Measurements from ENCODE around the gene CLDN5.

Gene CLDN5

GRCh38 chr22:19515654-19516377 lies 8.4 kb downstream of the CLDN5 start:
- no peak for TF ChIP-seq CTCF (IDR thresholded peaks at IDR 0.05; ENCODE audit: control extremely low read depth, extremely low read depth, low read depth, missing control alignments)
- POLR2A ChIA-PET, result no interaction called here
- CTCF ChIA-PET, result interaction anchor here (0.9 kb wide), 1 partner anchor 22 kb away, joined by 3 read pairs; no protein-coding TSS in a partner anchor
- DNase-seq (ENCODE audit: extremely low spot score), result no peak

DNA sequence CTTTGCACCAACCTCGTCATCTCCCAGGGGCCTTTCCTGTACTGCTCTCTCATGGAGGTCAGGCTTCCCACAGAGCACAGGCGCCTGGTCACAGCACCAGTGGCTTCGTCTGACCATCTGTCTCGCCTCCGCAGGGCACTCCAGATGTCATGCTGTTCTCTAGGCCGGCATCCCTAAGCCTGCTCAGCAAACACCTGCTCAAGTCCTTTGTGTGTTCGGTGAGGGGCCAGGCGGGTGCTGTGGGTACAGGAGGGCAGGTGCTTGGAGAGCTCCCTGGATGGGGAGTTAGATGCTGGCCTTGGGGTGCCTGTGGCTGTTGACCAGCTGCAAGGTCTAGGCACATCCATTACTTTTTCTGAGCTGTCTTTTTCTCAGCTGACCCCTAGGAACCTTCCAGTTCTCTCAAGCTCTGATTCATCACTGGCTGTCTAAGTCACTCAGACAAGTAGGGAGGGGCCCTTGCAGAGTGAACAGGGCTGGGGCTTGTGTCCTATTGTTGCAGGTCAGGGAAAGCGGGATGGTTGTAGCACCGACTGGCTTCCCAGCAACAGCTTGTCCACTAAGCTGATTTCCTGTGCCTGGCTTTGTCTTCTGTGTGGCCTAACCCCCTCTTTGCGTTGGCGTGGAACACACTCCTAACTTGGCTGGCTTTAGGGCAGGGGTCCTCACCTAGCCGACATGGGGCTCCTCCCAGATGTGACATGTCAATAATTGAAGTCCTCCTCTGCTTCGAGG lies 9.2 kb downstream of the CLDN5 start:
- ChIA-PET POLR2A (no interaction called here), CTCF (interaction anchor here (0.9 kb wide), 1 partner anchor 21 kb away, joined by 3 read pairs; no protein-coding TSS in a partner anchor)
- DNase-seq (ENCODE audit: extremely low spot score), result no peak
- TF ChIP-seq CTCF (IDR thresholded peaks at IDR 0.05; ENCODE audit: control extremely low read depth, extremely low read depth, low read depth, missing control alignments), result no peak

DNA sequence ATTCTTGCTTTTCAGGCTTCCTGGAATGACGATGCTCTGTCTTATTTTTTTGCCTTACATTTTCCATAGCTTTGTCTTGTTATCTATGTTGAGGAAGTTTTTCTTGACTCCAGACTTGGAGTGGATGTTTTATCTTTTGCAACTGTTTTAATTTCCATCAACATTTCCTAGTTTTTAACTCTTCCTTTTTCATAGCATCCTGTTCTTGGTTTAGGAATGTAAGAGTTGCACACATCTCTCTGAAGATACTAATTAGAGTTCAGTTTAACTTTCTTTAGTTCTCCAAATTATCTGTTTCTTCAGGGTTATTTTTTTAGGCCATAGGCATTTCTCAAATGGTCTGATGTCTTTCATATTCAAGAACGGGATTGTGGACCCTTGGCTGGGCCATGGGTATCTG lies 10.4 kb downstream of the CLDN5 start:
- ChIA-PET CTCF (no interaction called here), POLR2A (no interaction called here)
- no peak for TF ChIP-seq CTCF (IDR thresholded peaks at IDR 0.05; ENCODE audit: control extremely low read depth, extremely low read depth, low read depth, missing control alignments)
- DNase-seq (ENCODE audit: extremely low spot score), result no peak

- no peak for DNase-seq (ENCODE audit: extremely low spot score)
- ChIA-PET POLR2A (no interaction called here), CTCF (no interaction called here)
- TF ChIP-seq CTCF (IDR thresholded peaks at IDR 0.05; ENCODE audit: control extremely low read depth, extremely low read depth, low read depth, missing control alignments), result no peak
Measured at GRCh38 chr22:19510919-19511341, 13.3 kb downstream of the CLDN5 start.

DNA sequence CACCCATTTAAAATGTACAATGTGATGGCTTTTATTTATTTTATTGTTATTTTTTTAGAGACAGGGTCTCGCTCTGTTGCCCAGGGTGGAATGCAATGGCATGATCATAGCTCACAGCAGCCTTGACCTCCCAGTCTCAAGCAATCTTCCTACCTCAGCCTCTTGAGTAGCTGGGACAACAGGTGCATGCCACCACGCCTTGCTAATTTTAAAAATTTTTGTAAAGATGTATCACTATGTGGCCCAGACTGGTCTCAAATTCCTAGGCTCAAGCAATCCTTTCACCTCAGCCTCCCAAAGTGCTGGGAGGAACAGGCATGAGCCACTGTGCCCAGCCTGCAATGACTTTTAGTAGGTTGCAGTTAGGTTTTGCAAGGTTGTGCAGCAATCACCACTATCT lies 14.3 kb downstream of the CLDN5 start:
- CTCF ChIA-PET, result no interaction called here
- no peak for TF ChIP-seq CTCF (IDR thresholded peaks at IDR 0.05; ENCODE audit: control extremely low read depth, extremely low read depth, low read depth, missing control alignments)
- POLR2A ChIA-PET, result no interaction called here
- no peak for DNase-seq (ENCODE audit: extremely low spot score)

GRCh38 chr22:19509191-19509590 lies 15.0 kb downstream of the CLDN5 start:
- POLR2A ChIA-PET, result no interaction called here
- no peak for TF ChIP-seq CTCF (IDR thresholded peaks at IDR 0.05; ENCODE audit: control extremely low read depth, extremely low read depth, low read depth, missing control alignments)
- DNase-seq (ENCODE audit: extremely low spot score), result no peak
- CTCF ChIA-PET, result interaction anchor here (0.7 kb wide), 1 partner anchor 25 kb away, joined by 3 read pairs; no protein-coding TSS in a partner anchor
